HG03457 (cell line): ENCODE data around the gene PLXNA4.

Source experiments
- ATAC-seq: cut with Tn5 transposase; IDR thresholded peaks from one replicate; pipeline ENCODE4 v1.9.1; 2021; ENCODE audit warnings: moderate number of reproducible peaks; ENCODE audit not compliant: unreplicated experiment

PLXNA4 gene

GRCh38 chr7:132336797-132337196, 239.5 kb downstream of the PLXNA4 start:
- ATAC-seq = no peak

- no peak for ATAC-seq
Measured at GRCh38 chr7:132333301-132333700, 243.0 kb downstream of the PLXNA4 start.

GRCh38 chr7:132328760-132329159, 247.5 kb downstream of the PLXNA4 start:
- ATAC-seq = no peak

GRCh38 chr7:132328047-132328620, 248.1 kb downstream of the PLXNA4 start:
- no peak for ATAC-seq

GRCh38 chr7:132326878-132327589, 249.2 kb downstream of the PLXNA4 start:
- no peak for ATAC-seq

- ATAC-seq = no peak
Measured at GRCh38 chr7:132322970-132323369, 253.3 kb downstream of the PLXNA4 start.

- no peak for ATAC-seq
Measured at GRCh38 chr7:132321387-132321786, 254.9 kb downstream of the PLXNA4 start.

- no peak for ATAC-seq
Measured at GRCh38 chr7:132319481-132319880, 256.8 kb downstream of the PLXNA4 start.

GRCh38 chr7:132318352-132319318, 257.6 kb downstream of the PLXNA4 start:
- no peak for ATAC-seq

- no peak for ATAC-seq
Measured at GRCh38 chr7:132317701-132318351, 258.4 kb downstream of the PLXNA4 start.

- ATAC-seq = no peak
Measured at GRCh38 chr7:132312531-132313055, 263.7 kb downstream of the PLXNA4 start.

- no peak for ATAC-seq
Measured at GRCh38 chr7:132311733-132312132, 264.5 kb downstream of the PLXNA4 start.

GRCh38 chr7:132309102-132309805, 267.0 kb downstream of the PLXNA4 start:
- no peak for ATAC-seq

GRCh38 chr7:132307465-132307864, 268.8 kb downstream of the PLXNA4 start:
- ATAC-seq = no peak

GRCh38 chr7:132300599-132301277, 275.5 kb downstream of the PLXNA4 start:
- no peak for ATAC-seq

GRCh38 chr7:132298790-132299189, 277.5 kb downstream of the PLXNA4 start:
- ATAC-seq = no peak

- ATAC-seq = no peak
Measured at GRCh38 chr7:132296820-132297219, 279.4 kb downstream of the PLXNA4 start.

GRCh38 chr7:132295175-132295574, 281.1 kb downstream of the PLXNA4 start:
- no peak for ATAC-seq

GRCh38 chr7:132292803-132293202, 283.5 kb downstream of the PLXNA4 start:
- no peak for ATAC-seq

- no peak for ATAC-seq
Measured at GRCh38 chr7:132291481-132291880, 284.8 kb downstream of the PLXNA4 start.
